CD4-positive, alpha-beta T cell treated with Interleukin-21 for 1 hour (primary cell): ENCODE results near the gene ATP2C1.
"Not testable (repeated sequence)": the region's sequence is repeated elsewhere in the genome, so short reads cannot be mapped to it uniquely, and the experiment has no call there.

Experiments
- DNase-seq: peaks from one replicate; pipeline ENCODE4 v3.0.0-alpha.2; 2020

The ATP2C1 gene, protein sequence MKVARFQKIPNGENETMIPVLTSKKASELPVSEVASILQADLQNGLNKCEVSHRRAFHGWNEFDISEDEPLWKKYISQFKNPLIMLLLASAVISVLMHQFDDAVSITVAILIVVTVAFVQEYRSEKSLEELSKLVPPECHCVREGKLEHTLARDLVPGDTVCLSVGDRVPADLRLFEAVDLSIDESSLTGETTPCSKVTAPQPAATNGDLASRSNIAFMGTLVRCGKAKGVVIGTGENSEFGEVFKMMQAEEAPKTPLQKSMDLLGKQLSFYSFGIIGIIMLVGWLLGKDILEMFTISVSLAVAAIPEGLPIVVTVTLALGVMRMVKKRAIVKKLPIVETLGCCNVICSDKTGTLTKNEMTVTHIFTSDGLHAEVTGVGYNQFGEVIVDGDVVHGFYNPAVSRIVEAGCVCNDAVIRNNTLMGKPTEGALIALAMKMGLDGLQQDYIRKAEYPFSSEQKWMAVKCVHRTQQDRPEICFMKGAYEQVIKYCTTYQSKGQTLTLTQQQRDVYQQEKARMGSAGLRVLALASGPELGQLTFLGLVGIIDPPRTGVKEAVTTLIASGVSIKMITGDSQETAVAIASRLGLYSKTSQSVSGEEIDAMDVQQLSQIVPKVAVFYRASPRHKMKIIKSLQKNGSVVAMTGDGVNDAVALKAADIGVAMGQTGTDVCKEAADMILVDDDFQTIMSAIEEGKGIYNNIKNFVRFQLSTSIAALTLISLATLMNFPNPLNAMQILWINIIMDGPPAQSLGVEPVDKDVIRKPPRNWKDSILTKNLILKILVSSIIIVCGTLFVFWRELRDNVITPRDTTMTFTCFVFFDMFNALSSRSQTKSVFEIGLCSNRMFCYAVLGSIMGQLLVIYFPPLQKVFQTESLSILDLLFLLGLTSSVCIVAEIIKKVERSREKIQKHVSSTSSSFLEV

GRCh38 chr3:130893376-130894129 lies at the start of gene ATP2C1:
Gene ATP2C1, plus strand, starts transcription at chr3:130894084. Its CDS starts 686 bp downstream, at chr3:130894770.
- peak; percentile 94 for DNase-seq

DNA sequence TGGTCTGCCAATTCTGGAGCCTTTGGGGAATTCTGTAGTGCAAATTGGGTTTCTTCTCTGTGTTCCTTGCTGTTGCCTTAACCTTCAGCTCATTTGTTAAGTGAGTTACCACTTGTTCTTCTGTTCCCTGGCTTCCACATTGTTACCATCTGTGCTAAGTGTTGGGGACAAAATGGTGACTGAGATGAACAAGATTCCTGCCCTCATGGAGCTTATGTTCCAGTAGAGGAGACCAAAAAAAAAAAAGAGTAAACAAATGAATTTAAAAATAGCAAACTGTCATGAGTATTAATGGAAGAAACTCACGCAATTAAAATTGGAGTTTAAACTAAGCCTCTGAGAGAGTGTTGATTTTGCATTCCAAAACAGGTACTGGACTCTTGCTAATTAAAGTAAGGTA lies 49.4 kb upstream of the ATP2C1 start:
- DNase-seq = no peak

- DNase-seq = no peak
These were observed 47.7 kb upstream of the ATP2C1 start for GRCh38 chr3:130846181-130846580.

GRCh38 chr3:130849091-130849552 lies 44.8 kb upstream of the ATP2C1 start:
- DNase-seq = no peak

GRCh38 chr3:130850044-130850797 lies 43.7 kb upstream of the ATP2C1 start:
- DNase-seq = peak; percentile 42

DNA sequence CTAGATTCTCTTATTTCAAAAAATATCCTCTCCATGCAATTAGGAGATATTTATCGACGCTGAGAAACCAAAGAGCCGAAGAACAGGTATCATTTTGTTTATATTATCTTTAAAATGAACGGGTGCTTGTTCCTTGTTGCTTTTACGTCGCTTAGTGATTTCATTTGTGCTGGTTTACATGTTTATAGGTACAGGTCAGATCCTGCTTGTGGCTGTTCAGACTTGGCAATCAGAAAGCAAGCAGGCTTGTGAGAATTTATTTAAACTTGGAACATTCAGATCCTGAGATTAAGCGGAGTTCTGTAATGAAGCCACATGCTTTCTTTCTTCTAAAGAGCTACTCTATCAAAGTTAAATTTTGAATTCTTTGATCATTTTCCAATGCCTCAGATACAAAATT lies 43.0 kb upstream of the ATP2C1 start:
- DNase-seq = no peak

DNA sequence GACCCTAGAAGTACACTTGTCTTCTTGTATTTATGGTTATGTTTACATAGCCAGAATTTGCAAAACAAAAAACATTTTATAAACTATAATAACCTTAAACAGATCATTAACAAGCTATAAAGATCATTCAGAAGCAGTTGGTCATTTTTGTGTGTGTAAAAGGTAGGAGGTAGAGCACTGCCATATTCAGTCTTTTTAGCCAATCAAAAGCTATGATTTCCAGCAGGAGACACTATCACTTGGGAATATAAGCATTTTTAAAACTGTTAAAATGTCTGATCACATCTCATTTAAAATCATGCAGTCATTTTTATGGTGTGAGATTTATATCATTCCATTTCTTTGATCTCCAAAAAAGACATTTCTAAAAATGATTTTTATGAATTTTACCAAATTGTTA lies 42.6 kb upstream of the ATP2C1 start:
- DNase-seq = no peak

- no peak for DNase-seq
These were observed 40.3 kb upstream of the ATP2C1 start for GRCh38 chr3:130853581-130853980.

DNA sequence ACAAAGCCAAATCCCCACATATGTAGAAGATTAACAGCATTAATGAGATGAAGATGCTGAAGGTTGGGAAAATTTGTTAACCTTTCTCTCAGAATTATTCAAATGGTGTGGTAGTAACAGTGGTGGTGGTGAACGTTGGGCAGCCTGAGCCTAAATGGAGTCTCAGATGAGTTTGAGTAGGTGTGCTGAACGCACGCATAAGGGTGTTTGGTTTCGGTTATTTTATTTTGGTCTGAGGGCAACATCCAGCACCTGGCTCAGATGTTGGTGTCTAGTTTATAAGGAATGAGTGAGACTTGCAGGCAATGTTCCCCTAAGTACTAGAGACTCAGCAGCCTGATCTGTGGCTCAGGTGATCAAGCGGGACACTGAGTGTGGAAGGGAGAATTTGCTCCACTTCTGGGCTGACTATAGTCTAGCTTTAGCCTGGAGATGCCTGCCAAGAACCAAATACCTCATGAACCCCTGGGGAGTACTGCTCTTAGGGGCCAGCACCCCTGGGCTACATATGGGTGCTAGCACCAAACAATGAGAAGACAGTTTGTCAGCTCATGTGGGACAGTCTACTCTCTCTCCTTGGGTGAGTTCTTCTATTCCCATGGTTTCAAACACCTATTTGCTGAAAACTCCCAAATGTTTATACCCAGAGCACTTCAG lies 39.5 kb upstream of the ATP2C1 start:
- no peak for DNase-seq

- DNase-seq = no peak
These were observed 36.4 kb upstream of the ATP2C1 start for GRCh38 chr3:130857336-130858026.

- not testable (repeated sequence) for DNase-seq
These were observed 31.8 kb upstream of the ATP2C1 start for GRCh38 chr3:130862130-130862529.

- DNase-seq = no peak
These were observed 28.4 kb upstream of the ATP2C1 start for GRCh38 chr3:130865489-130865888.

DNA sequence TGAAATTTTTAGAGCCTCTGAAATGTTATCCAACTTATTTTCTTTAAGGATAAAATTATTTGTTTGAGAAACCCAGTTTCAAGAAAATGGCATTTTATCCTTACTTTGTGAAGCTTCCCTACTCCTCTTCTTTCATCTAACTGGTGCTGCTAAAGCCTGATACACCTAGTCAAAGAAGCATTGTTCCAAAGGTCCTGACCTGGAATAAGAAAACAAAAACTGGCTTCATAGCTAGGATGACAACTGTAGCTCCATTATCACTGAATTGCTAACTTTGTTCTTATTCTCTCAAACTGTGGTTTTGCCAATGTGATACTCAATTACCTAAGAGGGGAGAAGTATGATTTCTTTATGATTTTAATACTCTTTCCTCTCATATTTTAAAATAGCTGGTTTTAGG lies 27.6 kb upstream of the ATP2C1 start:
- no peak for DNase-seq

DNA sequence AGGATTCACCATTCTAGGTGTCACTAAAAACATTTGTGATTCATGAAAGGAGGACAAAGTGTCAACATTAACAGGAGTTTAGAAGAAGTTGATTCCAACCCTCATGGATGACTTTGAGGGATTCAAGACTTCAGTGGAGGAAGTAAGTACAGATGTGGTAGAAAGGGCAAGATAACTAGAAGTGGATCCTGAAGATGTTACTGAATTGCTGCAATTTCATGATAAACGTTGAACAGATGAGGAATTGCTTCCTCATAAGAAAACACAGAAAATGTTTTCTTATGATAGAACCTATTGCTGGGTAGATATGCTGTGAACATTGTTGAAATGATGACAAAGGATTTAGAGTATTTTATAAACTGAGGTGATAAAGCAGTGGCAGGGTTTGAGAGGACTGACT lies 23.5 kb upstream of the ATP2C1 start:
- no peak for DNase-seq

DNA sequence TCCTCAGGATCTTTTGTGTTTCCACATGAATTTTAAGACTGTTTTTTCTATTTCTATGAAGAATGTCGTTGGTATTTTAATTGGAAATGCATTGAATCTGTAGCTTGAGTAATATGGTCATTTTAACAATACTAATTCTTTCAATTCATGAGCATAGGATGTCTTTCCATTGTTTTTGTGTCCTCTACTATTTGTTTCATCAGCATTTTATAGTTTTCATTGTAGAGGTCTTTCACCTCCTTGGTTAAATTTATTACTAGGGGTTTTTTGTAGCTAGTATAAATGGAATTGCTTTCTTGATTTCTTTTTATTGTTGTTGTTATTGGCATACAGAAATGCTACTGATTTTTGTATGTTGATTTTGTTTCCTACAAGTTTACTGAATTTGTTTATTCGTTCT lies 17.3 kb upstream of the ATP2C1 start:
- DNase-seq = no peak

DNA sequence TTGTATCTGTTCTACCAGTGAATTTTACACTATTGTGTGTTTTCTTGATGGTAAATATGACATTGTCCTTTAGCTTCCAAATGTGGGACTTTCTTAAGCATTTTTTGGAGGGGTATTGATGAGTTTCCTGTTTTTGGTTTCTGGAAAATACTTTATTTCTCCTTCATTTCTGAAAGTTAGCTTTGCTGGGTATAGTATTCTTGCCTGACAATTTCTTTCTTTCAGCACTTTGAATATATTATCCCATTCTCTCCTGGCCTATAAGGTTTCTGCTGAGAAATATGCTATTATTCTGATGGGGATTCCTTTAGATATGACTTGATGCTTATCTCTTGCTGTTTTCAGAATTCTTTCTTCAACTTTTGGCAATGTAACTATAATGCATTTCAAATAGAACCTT lies 15.4 kb upstream of the ATP2C1 start:
- DNase-seq = no peak

GRCh38 chr3:130889416-130889946 lies 4.4 kb upstream of the ATP2C1 start:
- DNase-seq = no peak

- DNase-seq = peak; percentile 82
These were observed 1.0 kb upstream of the ATP2C1 start for GRCh38 chr3:130892759-130893375.

DNA sequence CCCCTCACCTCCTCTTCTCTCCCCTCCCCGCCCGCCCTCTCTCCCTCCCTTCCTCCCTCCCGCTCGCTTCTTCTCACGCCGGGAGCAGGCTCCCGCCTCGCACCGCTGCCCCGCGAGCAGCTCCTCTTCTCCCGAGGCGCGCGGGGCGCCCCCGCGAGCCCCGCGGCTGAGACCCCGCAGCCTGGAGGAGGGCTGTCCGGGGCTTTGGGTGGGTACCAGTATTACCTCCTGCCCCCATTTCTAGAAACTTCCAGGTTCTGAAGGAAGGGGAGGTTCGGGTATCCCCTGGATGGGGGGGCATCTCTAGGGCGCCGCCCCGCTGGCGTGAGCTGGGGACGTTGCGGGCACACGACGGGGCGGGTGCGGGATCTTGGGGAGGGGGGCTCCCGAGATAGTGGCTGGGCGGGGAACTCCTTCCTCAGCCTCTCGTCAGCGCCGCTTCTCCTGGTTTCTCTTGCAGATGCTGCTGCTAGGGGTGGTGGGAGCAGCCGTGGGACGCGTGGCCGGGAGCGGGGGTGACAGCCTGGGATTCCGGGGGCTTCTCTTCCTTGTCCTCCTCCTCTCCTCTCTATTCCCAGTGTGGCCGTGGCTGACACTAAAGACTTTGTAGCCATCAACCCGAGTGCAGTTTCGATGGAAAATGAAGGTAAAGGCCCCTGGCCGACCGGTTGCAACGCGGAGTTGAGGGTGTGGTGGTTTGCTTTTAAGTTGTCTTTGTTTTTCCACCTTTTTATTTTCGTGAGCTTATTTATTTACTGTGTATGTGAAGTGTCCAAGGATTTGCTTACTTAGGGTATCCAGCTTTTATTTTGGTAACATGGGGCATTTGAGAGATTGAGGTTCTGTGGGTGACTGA lies 474 bp downstream of the ATP2C1 start:
- DNase-seq = peak; percentile 62

GRCh38 chr3:130894986-130895280 lies 1.0 kb downstream of the ATP2C1 start:
- no peak for DNase-seq
